GM21576 (cell line): ENCODE results near the gene IL17D.
"Not testable (repeated sequence)": the region's sequence is repeated elsewhere in the genome, so short reads cannot be mapped to it uniquely, and the experiment has no call there.

Source experiments
- ATAC-seq: cut with Tn5 transposase; IDR thresholded peaks from one replicate; pipeline ENCODE4 v1.9.1; 2021; ENCODE audit warnings: mild to moderate bottlenecking, moderate library complexity; ENCODE audit not compliant: unreplicated experiment

Gene IL17D

DNA sequence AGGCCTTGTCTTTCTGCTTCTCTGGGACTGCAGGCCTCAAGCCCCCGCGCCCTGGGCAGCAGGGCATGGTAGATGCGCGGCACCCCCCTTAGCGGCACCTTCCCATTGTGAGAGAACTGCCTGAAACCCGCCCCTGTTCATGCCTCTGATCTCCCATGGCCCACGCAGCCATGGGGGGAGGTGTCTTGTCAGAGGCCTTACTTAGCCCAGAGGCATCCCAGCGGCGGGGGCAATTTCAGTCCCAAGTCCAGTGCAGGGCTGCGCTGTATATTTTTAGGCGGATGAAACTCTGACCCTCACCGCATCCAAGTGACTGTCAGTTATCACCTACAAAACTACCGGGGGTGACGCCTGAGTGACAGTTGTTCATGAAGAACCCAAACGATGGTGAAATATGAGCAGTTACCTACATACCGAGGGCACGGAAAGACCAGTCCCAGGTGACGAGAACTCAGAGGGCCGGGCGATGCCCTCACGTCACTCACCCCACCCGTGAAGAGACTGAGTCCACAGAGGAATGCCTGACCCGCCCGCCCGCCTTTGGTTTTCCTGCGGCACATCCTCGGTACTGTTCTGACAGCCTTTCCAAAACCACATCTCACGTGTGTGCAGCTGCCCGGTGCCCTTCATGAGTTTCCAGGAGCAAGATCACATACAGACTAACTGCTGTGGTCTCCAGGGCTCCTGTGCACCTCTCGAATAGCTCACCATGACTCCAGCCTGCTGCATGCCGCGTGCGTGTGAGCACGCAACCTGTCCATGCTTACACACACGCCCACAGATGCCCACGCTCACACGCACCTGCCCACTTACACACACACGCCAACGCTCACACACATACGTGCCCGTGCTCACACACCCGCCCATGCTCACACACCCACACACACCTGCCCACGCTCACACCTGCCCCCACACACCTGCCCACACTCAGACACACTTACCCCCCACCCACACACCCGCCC is 14.4 kb downstream of the IL17D start:
- no peak for ATAC-seq

- no peak for ATAC-seq
Measured at GRCh38 chr13:20718958-20719566, 15.6 kb downstream of the IL17D start.

- no peak for ATAC-seq
Measured at GRCh38 chr13:20719783-20720182, 16.3 kb downstream of the IL17D start.

DNA sequence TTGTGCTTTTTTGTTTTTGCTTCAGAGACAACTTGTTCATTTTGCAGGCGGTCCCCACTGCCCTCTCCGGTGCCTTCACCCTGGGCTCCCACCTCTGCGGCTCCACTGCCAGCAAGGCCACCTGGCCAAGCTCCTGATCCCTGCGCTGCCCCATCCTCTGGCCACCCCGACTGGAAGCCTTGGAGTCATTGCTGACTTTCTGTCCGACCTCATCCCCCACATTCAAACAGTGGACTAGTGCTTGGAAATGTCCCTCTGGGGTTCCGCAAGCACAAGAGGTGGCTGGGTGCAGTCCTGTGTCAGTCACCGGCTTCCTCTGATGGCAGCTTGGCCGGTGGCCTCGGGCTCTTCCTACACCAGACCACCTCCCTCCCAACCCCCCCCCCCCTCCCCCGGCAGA is 17.0 kb downstream of the IL17D start:
- ATAC-seq = no peak

- no peak for ATAC-seq
Measured at GRCh38 chr13:20721058-20721453, 17.6 kb downstream of the IL17D start.

- ATAC-seq = no peak
Measured at GRCh38 chr13:20721454-20722357, 18.2 kb downstream of the IL17D start.

DNA sequence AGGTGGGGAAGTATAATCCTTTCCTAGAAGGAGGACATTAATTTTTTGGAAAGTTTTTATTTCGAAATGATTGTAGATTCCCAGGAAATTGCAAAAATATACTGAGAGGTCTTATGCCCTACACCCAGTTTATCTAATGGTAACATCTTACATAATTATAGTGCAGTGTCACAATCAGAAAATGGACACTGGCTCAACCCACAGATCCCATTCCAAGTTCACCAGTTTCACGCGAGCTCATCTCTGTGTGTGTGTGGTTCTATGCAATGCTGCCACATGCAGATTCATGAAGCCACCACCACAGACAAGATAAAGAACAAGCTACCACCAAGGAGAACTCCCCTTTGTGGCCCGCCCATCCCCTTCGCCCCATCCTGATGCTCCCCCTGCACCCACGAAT is 24.4 kb downstream of the IL17D start:
- ATAC-seq = no peak

GRCh38 chr13:20728579-20729311 is 25.2 kb downstream of the IL17D start:
- no peak for ATAC-seq

DNA sequence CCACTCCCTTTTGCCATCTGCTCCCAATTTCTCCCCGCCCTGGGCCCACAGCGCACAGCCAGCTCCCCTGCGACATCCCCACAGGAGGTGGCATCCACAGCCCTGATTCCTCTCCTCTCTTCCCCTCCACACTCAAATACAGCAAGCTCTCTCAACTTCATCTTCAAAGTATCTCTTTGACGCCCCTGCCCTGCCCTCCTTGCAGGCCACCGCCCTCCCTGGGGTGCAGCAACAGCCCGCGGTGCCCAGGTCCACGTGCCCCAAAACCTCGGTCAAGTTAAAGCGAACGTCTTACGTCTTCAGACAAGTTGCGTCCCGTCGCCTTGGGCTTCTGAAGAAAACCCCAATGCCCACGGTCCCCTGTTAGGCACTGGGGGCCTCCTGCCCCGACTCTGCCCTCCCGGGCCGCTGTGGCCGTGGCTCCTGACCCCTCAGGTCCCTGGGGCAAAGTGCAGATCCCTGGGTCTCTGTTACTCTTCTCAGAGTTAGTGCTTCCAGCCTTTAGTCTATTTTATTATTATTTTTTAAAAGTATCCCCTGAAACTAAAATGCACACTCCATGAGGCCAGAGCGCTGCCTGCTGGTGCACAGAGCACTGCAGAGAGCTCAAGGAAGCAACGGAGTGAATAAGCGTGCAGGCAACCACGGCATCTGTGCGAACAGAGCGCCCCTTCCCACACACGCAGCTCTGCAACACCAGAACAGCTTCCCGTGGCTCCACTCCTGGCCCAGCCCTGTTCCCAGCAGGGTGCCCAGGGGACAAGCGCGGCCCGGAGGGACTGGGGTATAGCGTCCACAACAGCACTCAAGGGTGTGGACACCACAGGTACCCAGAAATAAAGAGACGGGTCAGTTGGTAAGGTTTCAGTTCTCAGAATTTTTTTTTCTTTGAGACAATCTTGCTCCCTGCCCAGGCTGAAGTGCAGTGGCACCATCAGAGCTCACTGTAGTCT is 26.4 kb downstream of the IL17D start:
- no peak for ATAC-seq

DNA sequence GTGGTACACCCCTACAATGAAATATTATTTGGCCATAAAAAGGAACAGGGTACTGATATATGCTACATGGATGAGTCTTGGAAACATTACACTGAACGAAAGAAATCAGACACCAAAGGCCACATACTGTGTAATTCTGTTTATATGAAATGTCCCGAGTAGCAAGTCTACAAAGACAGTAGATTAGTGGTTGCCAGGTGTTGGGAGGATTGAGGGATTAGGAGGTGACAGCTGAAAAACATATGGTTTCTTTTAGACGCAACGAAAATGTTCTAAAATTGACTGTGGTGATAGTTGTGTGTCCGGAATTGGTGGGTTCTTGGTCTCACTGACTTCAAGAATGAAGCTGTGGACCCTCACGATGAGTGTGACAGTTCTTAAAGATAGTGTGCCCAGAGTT is 35.1 kb downstream of the IL17D start:
- ATAC-seq = no peak

DNA sequence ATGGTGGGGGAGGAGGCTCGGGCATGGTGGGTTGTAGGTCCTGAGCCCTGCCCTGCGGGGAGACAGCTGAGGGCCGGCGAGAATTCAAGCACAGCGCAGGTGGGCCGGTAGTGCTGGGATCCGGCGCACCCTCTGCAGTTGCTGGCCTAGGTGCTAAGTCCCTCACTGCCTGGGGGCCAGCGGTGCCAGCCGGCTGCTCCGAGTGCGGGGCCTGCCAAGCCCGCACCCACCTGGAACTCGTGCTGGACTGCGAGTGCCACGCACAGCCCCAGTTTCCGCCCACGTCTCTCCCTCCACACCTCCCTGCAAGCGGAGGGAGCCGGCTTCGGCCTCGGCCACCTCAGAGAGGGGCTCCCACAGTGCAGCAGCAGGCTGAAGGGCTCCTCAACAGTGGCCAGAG is 36.5 kb downstream of the IL17D start:
- no peak for ATAC-seq

DNA sequence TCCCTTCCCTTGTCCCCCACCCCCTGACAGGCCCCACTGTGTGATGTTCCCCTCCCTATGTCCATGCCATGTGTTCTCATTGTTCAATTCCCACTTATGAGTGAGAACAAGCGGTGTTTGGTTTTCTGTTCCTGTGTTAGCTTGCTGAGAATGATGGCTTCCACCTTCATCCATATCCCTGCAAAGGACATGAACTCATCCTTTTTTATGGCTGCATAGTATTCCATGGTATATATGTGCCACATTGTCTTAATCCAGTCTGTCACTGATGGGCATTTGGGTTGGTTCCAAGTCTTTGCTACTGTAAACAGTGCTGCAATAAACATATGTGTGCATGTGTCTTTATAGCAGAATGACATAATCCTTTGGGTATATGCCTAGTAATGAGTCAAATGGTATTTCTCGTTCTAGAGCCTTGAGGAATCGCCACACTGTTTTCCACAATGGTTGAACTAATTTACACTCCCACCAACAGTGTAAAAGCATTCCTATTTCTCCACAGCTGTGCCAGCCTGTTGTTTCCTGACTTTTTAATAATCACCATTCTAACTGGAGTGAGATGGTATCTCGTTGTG is 40.4 kb downstream of the IL17D start:
- ATAC-seq = not testable (repeated sequence)

DNA sequence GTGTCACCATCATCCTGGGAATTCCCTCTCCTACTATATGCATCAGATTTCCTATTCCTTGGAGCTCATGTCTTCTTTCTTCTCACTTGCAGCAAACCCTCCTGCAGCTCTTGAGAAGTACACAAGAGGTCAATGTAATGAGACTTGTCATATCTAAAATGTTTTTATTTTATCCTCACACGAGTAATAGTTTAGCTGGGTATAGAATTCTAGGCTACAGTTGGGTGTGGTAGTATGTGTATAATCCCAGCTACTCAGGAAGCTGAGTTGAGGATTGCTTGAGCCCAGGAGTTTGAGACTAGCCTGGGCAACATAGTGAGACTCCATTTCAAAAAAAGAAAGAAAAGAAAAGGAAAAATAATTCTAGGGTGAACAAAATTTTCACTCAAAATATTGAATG is 45.9 kb downstream of the IL17D start:
- ATAC-seq = no peak

DNA sequence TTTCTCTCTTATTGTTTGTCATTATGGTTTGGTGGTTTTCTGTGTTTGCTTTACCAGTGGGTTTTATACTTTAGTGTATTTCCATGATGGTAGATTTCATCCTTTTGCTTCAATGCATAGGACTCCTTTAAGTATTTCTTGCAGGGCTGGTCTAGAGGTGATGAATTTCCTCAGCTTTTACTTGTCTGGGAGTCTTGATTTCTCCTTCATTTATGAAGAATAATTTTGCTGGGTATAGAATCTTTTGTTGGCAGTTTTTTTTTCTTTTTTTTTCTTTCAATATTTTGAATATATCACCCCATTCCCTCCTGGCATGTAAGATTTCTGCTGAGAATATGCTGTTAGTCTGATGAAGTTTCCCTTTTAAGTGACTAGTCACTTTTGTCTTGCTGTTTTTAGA is 50.5 kb downstream of the IL17D start:
- ATAC-seq = no peak

- no peak for ATAC-seq
Measured at GRCh38 chr13:20760872-20761271, 57.4 kb downstream of the IL17D start.

DNA sequence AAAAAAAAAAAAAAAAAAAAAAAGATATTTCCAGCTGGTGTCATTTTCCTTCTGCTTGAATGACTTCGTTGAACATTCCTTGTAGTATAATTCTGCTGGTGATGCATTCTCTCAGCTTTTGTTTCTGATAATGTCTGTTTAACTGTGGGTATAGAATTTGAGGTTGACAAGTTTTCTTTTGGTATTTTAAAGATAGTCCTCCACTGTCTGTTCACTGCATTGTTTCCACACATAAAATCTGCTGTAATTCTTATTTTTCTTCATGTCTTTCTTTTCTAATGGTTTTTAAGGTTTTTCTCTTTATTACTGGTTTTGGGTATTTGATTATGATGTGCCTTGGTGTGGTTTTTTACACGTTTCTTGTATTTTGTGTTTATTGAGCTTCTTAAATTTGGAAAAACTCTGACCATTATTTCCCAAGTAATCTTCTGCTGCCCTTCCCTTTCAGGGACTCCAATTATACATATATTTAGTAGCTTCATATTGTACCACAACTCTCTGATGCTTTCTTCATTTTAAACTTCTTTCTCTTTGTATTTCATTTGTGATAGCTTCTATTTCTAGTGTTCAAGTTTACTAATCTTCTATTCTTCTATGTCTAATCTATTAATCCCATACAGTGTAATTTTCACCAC is 63.9 kb downstream of the IL17D start:
- ATAC-seq = no peak

GRCh38 chr13:20769091-20769490 is 65.6 kb downstream of the IL17D start:
- no peak for ATAC-seq

DNA sequence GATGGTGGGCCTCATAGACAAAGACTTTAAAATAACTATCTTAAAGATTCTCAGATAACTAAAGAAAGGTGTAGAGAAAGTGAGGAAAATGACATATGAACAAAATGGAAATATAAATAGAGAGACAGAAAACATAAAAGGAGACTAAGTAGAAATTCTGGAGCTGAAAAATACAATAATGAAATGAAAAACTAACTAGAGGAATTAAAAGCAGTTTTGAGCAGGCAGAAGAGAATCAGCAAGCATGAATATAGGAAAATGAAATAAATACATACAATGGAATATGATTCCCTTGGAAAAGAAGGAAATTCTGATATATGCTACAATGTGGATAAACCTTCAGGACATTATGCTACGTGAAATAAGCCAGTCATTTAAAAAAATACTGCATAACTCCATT is 66.3 kb downstream of the IL17D start:
- ATAC-seq = no peak
